Peyer's patch (tissue), 4 donors: ENCODE results near the gene SLC25A21.

Experiments
- POLR2A ChIP-seq, 2 donors: fragments of 450-650 bp; IDR thresholded peaks; one replicate each; pipeline ENCODE4 v1.5.1; 2017; ENCODE audit warnings: antibody characterized with exemption in 2 of 2, mild to moderate bottlenecking in 2 of 2, moderate library complexity in 2 of 2
- TF ChIP-seq, protein P1 (sequence below), 6 experiments: fragments of 450-650 bp in 4 of 6; fragments of 200-600 bp in 2 of 6; sonication (generic) in 1 of 6; IDR thresholded peaks; one replicate each; pipeline ENCODE4 v1.5.1; 2017 to 2019; ENCODE audit warnings: antibody characterized with exemption in 6 of 6, mild to moderate bottlenecking in 3 of 6, moderate library complexity in 1 of 6

DNA sequence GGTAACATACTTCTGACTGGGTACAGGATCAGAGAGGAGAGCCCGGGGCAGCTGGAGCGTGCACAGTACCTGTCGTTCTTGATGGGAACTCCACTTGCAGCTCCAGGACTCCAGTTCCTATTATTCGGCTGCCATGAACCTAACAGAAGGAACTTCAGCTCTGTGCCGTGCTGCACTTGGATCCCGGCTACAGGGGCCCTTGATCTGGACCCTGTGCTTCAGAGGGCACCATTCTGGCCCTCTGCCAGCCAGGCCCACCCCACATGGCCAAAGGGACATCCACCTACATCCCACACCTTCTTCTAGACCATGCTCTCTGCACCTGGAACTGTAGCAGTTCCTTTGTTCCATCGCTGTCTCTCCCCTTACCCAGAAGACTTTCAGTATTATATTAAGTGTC is 452.6 kb downstream of the SLC25A21 start:
- TF ChIP-seq, protein P1, sequence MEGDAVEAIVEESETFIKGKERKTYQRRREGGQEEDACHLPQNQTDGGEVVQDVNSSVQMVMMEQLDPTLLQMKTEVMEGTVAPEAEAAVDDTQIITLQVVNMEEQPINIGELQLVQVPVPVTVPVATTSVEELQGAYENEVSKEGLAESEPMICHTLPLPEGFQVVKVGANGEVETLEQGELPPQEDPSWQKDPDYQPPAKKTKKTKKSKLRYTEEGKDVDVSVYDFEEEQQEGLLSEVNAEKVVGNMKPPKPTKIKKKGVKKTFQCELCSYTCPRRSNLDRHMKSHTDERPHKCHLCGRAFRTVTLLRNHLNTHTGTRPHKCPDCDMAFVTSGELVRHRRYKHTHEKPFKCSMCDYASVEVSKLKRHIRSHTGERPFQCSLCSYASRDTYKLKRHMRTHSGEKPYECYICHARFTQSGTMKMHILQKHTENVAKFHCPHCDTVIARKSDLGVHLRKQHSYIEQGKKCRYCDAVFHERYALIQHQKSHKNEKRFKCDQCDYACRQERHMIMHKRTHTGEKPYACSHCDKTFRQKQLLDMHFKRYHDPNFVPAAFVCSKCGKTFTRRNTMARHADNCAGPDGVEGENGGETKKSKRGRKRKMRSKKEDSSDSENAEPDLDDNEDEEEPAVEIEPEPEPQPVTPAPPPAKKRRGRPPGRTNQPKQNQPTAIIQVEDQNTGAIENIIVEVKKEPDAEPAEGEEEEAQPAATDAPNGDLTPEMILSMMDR (IDR thresholded peaks at IDR 0.05), result no peak
- no peak for TF ChIP-seq POLR2A (IDR thresholded peaks at IDR 0.05)
